Esophagus squamous epithelium (tissue), 4 donors: ENCODE results near the gene H6PD.
A peak's percentile ranks its signal among the peaks of the same experiment; 100 is the strongest.

Experiments used
- CTCF ChIP-seq, 6 experiments: fragments of 450-650 bp in 4 of 6; fragments of 200-600 bp in 2 of 6; sonication (generic) in 2 of 6; IDR thresholded peaks; one replicate each; pipeline ENCODE4 v1.5.1; 2016 to 2019; ENCODE audit warnings: antibody characterized with exemption in 6 of 6, mild to moderate bottlenecking in 4 of 6, moderate library complexity in 4 of 6
- POLR2A ChIP-seq, 4 donors: fragments of 450-650 bp; IDR thresholded peaks; one replicate each; pipeline ENCODE4 v1.6.1; 2017; ENCODE audit warnings: antibody characterized with exemption in 4 of 4, mild to moderate bottlenecking in 4 of 4, moderate library complexity in 3 of 4

GRCh38 chr1:9294405-9294773 lies 59.8 kb downstream of the H6PD start:
- TF ChIP-seq POLR2A (IDR thresholded peaks at IDR 0.05) (peak in 1 of 4 donors; percentile 16), CTCF (IDR thresholded peaks at IDR 0.05) (peak in 1 of 6 experiments; percentile 28)
